HCT116 (cell line): ENCODE results near the gene BICD2. TPM values are rescaled to one million over a fixed set of nuclear protein-coding genes. Genes with fewer than 3 reads are reported as not detected.

Experiments used
- ATAC-seq: fragments of 200-7000 bp; cut with Tn5 transposase; 2 replicates; pipeline ENCODE4 v1.9.1; 2020; ENCODE audit warnings: mild to moderate bottlenecking, moderate library complexity
- BruUV-seq: library from RNA; stranded (reverse); fragments of 400-500 nt; replicated peaks from 2 replicates; lab custom pipeline; 2021; lab: Mats Ljungman, UMichigan
- CTCF ChIA-PET: fragments of 300-600 bp; sonication (Branson Sonifier 250); formaldehyde crosslinking; loops from one replicate; lab custom pipeline; 2021; ENCODE audit warnings: antibody characterized with exemption; lab: Charles Lee
- POLR2A ChIA-PET: fragments of 300-600, 350-600 bp; sonication (Branson Sonifier 250); formaldehyde crosslinking; loops from one replicate; lab custom pipeline; 2021; ENCODE audit warnings: antibody characterized with exemption; lab: Charles Lee
- RAD21 ChIA-PET, 2 experiments: fragments of 300-600 bp; sonication (Branson Sonifier 250); formaldehyde crosslinking; loops; one replicate each; lab custom pipeline; 2023; ENCODE audit warnings: low total read pairs in 2 of 2; ENCODE audit not compliant: uncharacterized antibody in 2 of 2, unreplicated experiment in 2 of 2, low non-redundant PET in 1 of 2; lab: Charles Lee
- DNase-seq: peaks from one replicate; pipeline ENCODE4 v3.0.0-alpha.2; 2010; ENCODE audit warnings: low read depth, low spot score
- H2AFZ ChIP-seq: fragments of 200-600 bp; shearing (Covaris generic), sonication (generic); 2 replicates; pipeline ENCODE4 v1.6.1; 2017; ENCODE audit warnings: low read depth, mixed run types, mixed read lengths, antibody characterized with exemption, low read length; ENCODE audit not compliant: poor library complexity, severe bottlenecking
- H3K27ac ChIP-seq: 2 replicates; pipeline ENCODE4 v1.5.1; 2012; ENCODE audit warnings: low read depth, low read length
- H3K27me3 ChIP-seq: fragments of 200-600 bp; sonication (generic); 2 replicates; pipeline ENCODE4 v1.6.1; 2016; ENCODE audit warnings: mixed run types, low read length, mixed read lengths; ENCODE audit not compliant: insufficient read depth
- H3K36me3 ChIP-seq, 2 experiments: fragments of 200-500 bp in 1 of 2; fragments of 200-600 bp in 1 of 2; sonication (Bioruptor generic) in 1 of 2; sonication (generic) in 1 of 2; 2 replicates each; pipeline versions ENCODE4 v1.5.1 to v1.6.1; 2014 to 2016; ENCODE audit warnings: low read length in 2 of 2, inconsistent platforms in 1 of 2, mixed read lengths in 1 of 2, mixed run types in 1 of 2; ENCODE audit not compliant: insufficient read depth in 2 of 2, control insufficient read depth in 1 of 2
- H3K4me1 ChIP-seq, 2 experiments: fragments of 200-600 bp in 1 of 2; sonication (generic) in 1 of 2; 2 replicates each; pipeline versions ENCODE4 v1.5.1 to v1.6.1; 2012 to 2017; ENCODE audit warnings: low read length in 2 of 2, inconsistent platforms in 1 of 2, mild to moderate bottlenecking in 1 of 2, mixed read lengths in 1 of 2, mixed run types in 1 of 2, moderate library complexity in 1 of 2; ENCODE audit not compliant: insufficient read depth in 2 of 2, control insufficient read depth in 1 of 2
- H3K4me2 ChIP-seq: fragments of 200-600 bp; sonication (generic); 2 replicates; pipeline ENCODE4 v1.6.1; 2017; ENCODE audit warnings: mixed run types, low read length, mixed read lengths
- H3K4me3 ChIP-seq, 2 experiments: fragments of 200-600 bp in 1 of 2; sonication (generic) in 1 of 2; replicated peaks in 1 of 2; 2 replicates each; pipeline ENCODE4 v1.5.1; 2011 to 2016; ENCODE audit warnings: low read length in 2 of 2, control low read depth in 1 of 2, low read depth in 1 of 2, mild to moderate bottlenecking in 1 of 2, mixed read lengths in 1 of 2, mixed run types in 1 of 2
- H3K79me2 ChIP-seq: fragments of 200-600 bp; sonication (generic); 2 replicates; pipeline ENCODE4 v1.6.1; 2017; ENCODE audit warnings: mild to moderate bottlenecking, mixed run types, low read length, moderate library complexity, mixed read lengths; ENCODE audit not compliant: insufficient read depth
- H3K9ac ChIP-seq: fragments of 200-600 bp; sonication (generic); 2 replicates; pipeline ENCODE4 v1.6.1; 2016; ENCODE audit warnings: low read length, mixed read lengths
- H3K9me2 ChIP-seq: fragments of 200-600 bp; sonication (generic), shearing (Covaris generic); 2 replicates; pipeline ENCODE4 v1.6.1; 2017; ENCODE audit warnings: mixed run types, mild to moderate bottlenecking, moderate library complexity; ENCODE audit not compliant: insufficient read depth
- H3K9me3 ChIP-seq, 2 experiments: fragments of 200-500 bp in 1 of 2; fragments of 200-600 bp in 1 of 2; sonication (Bioruptor generic) in 1 of 2; sonication (generic) in 1 of 2; 2 replicates each; pipeline ENCODE4 v1.6.1; 2014 to 2017; ENCODE audit warnings: low read length in 2 of 2, mixed read lengths in 2 of 2, inconsistent platforms in 1 of 2, low read depth in 1 of 2, mild to moderate bottlenecking in 1 of 2, mixed run types in 1 of 2, moderate library complexity in 1 of 2; ENCODE audit not compliant: control insufficient read depth in 1 of 2, insufficient read depth in 1 of 2
- H4K20me1 ChIP-seq: fragments of 200-600 bp; sonication (generic), shearing (Covaris generic); 2 replicates; pipeline ENCODE4 v1.6.1; 2017; ENCODE audit warnings: mixed run types, mild to moderate bottlenecking, moderate library complexity; ENCODE audit not compliant: insufficient read depth
- CEBPB ChIP-seq: IDR thresholded peaks from 2 replicates; pipeline ENCODE4 v1.6.1; 2012; ENCODE audit warnings: low read depth
- CTCF ChIP-seq, 3 experiments: fragments of 200-600 bp in 1 of 3; sonication (generic) in 1 of 3; IDR thresholded peaks in 2 of 3; conservative IDR thresholded peaks in 1 of 3; 2 replicates each; pipeline ENCODE4 v1.5.1; 2012 to 2017; ENCODE audit warnings: low read depth in 2 of 3, low read length in 2 of 3, antibody characterized with exemption in 1 of 3, borderline replicate concordance in 1 of 3, control low read depth in 1 of 3, mild to moderate bottlenecking in 1 of 3, mixed read lengths in 1 of 3, mixed run types in 1 of 3, moderate library complexity in 1 of 3; ENCODE audit not compliant: insufficient read depth in 1 of 3
- EGR1 ChIP-seq: IDR thresholded peaks from 2 replicates; pipeline ENCODE4 v1.6.1; 2012; ENCODE audit warnings: low read depth
- ELF1 ChIP-seq: IDR thresholded peaks from 2 replicates; pipeline ENCODE4 v1.6.1; 2012; ENCODE audit warnings: low read depth, borderline replicate concordance
- EZH2 ChIP-seq: fragments of 200-600 bp; sonication (generic); IDR thresholded peaks from 2 replicates; pipeline ENCODE4 v1.6.1; 2017; ENCODE audit warnings: antibody characterized with exemption, mixed run types
- FOSL1 ChIP-seq: IDR thresholded peaks from 2 replicates; pipeline ENCODE4 v1.6.1; 2012; ENCODE audit warnings: low read depth
- POLR2AphosphoS5 ChIP-seq: IDR thresholded peaks from 2 replicates; pipeline ENCODE4 v1.6.1; 2011; ENCODE audit warnings: mild to moderate bottlenecking, low read depth, low read length, moderate library complexity
- RAD21 ChIP-seq: IDR thresholded peaks from 2 replicates; pipeline ENCODE4 v1.6.1; 2012; ENCODE audit warnings: low read depth, mild to moderate bottlenecking
- SP1 ChIP-seq: IDR thresholded peaks from 2 replicates; pipeline ENCODE4 v1.6.1; 2012; ENCODE audit warnings: low read depth
- TCF7L2 ChIP-seq: IDR thresholded peaks from 2 replicates; pipeline ENCODE4 v1.7.0; 2011; ENCODE audit warnings: borderline replicate concordance, inconsistent platforms; ENCODE audit not compliant: insufficient read depth, insufficient read length; ENCODE audit errors: extremely low read depth
- YY1 ChIP-seq: IDR thresholded peaks from 2 replicates; pipeline ENCODE4 v1.6.1; 2011; ENCODE audit warnings: low read length, low read depth, moderate library complexity, mild to moderate bottlenecking; ENCODE audit not compliant: insufficient replicate concordance; ENCODE audit errors: extremely low read depth
- ZBTB33 ChIP-seq: IDR thresholded peaks from 2 replicates; pipeline ENCODE4 v1.6.1; 2011; ENCODE audit warnings: mild to moderate bottlenecking, low read length, moderate library complexity; ENCODE audit not compliant: insufficient replicate concordance; ENCODE audit errors: extremely low read depth
- ZFX ChIP-seq: fragments of 450-650 bp; IDR thresholded peaks from 2 replicates; pipeline ENCODE4 v1.6.1; 2017
- ZNF274 ChIP-seq: fragments of 200-500 bp; sonication (Bioruptor generic); IDR thresholded peaks from 2 replicates; pipeline ENCODE4 v1.6.1; 2014; ENCODE audit warnings: mild to moderate bottlenecking, low read depth, low read length, inconsistent platforms
- intact Hi-C: fragments of 100-400 bp; cut with micrococcal nuclease; formaldehyde crosslinking; loops from 2 replicates; pipeline ENCODE4 v1.10.0; 2022
- total RNA-seq: library from RNA; stranded (reverse); gene quantifications from one replicate; pipeline ENCODE4 v1.2.1, GENCODE V29; 2021; ENCODE audit not compliant: unreplicated experiment
- TF ChIP-seq, protein P1 (sequence below): IDR thresholded peaks from 2 replicates; pipeline ENCODE4 v1.6.1; 2012; ENCODE audit warnings: low read depth
- TF ChIP-seq, protein P2 (sequence below): IDR thresholded peaks from 2 replicates; pipeline ENCODE4 v1.6.1; 2012

Gene BICD2
- total RNA-seq, 1 experiment from 2014 or later: 23.4 TPM

- Histone ChIP-seq H2AFZ (no peak overlapping the region), H4K20me1 (no peaks in the 10 kb centered on the region), H3K27me3 (no peaks in the 10 kb centered on the region), H3K9me3 (no peaks in the 10 kb centered on the region), H3K27ac (no peak overlapping the region), H3K9me2 (no peaks in the 10 kb centered on the region), H3K9ac (no peak overlapping the region), H3K79me2 (peaks cover 90% of the 10 kb centered on the region), H3K4me3 (no peak overlapping the region), H3K4me1 (no peaks in the 10 kb centered on the region), H3K36me3 (peaks cover 4 to 10% of the 10 kb centered on the region in 2 experiments; a peak in 2 of 4 replicates), H3K4me2 (no peak overlapping the region)
- ATAC-seq: no peak
- DNase-seq: no peak
- CTCF ChIA-PET: no interaction called here
- POLR2A ChIA-PET: no interaction called here
- no peak for TF ChIP-seq EGR1
- TF ChIP-seq SP1: no peak
- TF ChIP-seq, protein P1, sequence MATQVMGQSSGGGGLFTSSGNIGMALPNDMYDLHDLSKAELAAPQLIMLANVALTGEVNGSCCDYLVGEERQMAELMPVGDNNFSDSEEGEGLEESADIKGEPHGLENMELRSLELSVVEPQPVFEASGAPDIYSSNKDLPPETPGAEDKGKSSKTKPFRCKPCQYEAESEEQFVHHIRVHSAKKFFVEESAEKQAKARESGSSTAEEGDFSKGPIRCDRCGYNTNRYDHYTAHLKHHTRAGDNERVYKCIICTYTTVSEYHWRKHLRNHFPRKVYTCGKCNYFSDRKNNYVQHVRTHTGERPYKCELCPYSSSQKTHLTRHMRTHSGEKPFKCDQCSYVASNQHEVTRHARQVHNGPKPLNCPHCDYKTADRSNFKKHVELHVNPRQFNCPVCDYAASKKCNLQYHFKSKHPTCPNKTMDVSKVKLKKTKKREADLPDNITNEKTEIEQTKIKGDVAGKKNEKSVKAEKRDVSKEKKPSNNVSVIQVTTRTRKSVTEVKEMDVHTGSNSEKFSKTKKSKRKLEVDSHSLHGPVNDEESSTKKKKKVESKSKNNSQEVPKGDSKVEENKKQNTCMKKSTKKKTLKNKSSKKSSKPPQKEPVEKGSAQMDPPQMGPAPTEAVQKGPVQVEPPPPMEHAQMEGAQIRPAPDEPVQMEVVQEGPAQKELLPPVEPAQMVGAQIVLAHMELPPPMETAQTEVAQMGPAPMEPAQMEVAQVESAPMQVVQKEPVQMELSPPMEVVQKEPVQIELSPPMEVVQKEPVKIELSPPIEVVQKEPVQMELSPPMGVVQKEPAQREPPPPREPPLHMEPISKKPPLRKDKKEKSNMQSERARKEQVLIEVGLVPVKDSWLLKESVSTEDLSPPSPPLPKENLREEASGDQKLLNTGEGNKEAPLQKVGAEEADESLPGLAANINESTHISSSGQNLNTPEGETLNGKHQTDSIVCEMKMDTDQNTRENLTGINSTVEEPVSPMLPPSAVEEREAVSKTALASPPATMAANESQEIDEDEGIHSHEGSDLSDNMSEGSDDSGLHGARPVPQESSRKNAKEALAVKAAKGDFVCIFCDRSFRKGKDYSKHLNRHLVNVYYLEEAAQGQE: no peak
- TF ChIP-seq RAD21: no peak
- no peak for TF ChIP-seq CTCF (IDR thresholded peaks at IDR 0.05 in 2 of 3, conservative IDR thresholded peaks at IDR 0.05 in 1 of 3; ENCODE audit: borderline replicate concordance in 1 of 3, insufficient read depth in 1 of 3, low read depth in 2 of 3, low read length in 2 of 3)
- TF ChIP-seq FOSL1: no peak
- TF ChIP-seq CEBPB: no peak
- no peak for TF ChIP-seq ZNF274
- TF ChIP-seq TCF7L2: no peak
- no peak for TF ChIP-seq ELF1
- TF ChIP-seq, protein P2, sequence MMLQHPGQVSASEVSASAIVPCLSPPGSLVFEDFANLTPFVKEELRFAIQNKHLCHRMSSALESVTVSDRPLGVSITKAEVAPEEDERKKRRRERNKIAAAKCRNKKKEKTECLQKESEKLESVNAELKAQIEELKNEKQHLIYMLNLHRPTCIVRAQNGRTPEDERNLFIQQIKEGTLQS: no peak
- TF ChIP-seq POLR2AphosphoS5: no peak
- TF ChIP-seq YY1: no peak
- TF ChIP-seq EZH2: no peak
- TF ChIP-seq ZBTB33: no peak
- no peak for TF ChIP-seq ZFX
- RAD21 ChIA-PET: no interaction called here
- intact Hi-C loops: no loop called here
- BruUV-seq: no TSS peak
Measured at GRCh38 chr9:92661743-92662142, 102.9 kb downstream of the BICD2 start.
